ENCODE data around the gene SLC27A2. TPM values are rescaled to one million over a fixed set of nuclear protein-coding genes. Genes with fewer than 3 reads are reported as not detected.
"Not testable (repeated sequence)": the region's sequence is repeated elsewhere in the genome, so short reads cannot be mapped to it uniquely, and the experiment has no call there.

The SLC27A2 gene
- total RNA-seq, 2 donors from 2014 or later: not detected

GRCh38 chr15:50164458-50164857, 17.5 kb upstream of the SLC27A2 start:
- no peak for DNase-seq (ENCODE audit: low spot score)

DNA sequence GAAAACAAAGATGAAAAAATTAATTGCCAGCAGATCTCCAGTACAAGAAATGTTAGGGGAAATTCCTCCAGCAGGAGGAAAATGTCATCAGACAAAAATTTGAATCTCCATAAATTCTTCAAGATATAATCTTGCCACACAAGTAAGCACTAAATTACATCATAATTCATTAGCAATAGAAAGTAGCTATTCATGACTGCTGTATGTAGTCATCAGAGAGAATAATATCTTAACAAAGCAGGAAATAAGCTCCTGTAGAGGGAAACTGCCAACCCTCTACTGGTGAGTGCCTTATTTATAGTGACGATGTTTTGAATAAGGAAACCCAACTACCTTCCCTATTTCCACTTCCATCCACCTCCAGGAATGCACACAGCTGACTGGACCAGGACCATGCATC, 15.8 kb upstream of the SLC27A2 start:
- DNase-seq (ENCODE audit: low spot score): no peak
- Histone ChIP-seq H3K4me3 (no peak overlapping the region), H3K27me3 (no peaks in the 10 kb centered on the region), H3K4me1 (no peaks in the 10 kb centered on the region), H3K9me3 (peaks cover 0 to 5% of the 10 kb centered on the region in 2 donors), H3K27ac (no peak overlapping the region), H3K36me3 (no peaks in the 10 kb centered on the region)
- TF ChIP-seq, protein P1, sequence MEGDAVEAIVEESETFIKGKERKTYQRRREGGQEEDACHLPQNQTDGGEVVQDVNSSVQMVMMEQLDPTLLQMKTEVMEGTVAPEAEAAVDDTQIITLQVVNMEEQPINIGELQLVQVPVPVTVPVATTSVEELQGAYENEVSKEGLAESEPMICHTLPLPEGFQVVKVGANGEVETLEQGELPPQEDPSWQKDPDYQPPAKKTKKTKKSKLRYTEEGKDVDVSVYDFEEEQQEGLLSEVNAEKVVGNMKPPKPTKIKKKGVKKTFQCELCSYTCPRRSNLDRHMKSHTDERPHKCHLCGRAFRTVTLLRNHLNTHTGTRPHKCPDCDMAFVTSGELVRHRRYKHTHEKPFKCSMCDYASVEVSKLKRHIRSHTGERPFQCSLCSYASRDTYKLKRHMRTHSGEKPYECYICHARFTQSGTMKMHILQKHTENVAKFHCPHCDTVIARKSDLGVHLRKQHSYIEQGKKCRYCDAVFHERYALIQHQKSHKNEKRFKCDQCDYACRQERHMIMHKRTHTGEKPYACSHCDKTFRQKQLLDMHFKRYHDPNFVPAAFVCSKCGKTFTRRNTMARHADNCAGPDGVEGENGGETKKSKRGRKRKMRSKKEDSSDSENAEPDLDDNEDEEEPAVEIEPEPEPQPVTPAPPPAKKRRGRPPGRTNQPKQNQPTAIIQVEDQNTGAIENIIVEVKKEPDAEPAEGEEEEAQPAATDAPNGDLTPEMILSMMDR (IDR thresholded peaks at IDR 0.05): no peak

More at GRCh38 chr15:50164458-50164857, 17.5 kb upstream of the SLC27A2 start:
- TF ChIP-seq, protein P1 (IDR thresholded peaks at IDR 0.05): no peak
- Histone ChIP-seq H3K4me1 (no peaks in the 10 kb centered on the region), H3K27me3 (no peaks in the 10 kb centered on the region), H3K4me3 (no peak overlapping the region), H3K27ac (no peak overlapping the region), H3K9me3 (peaks cover 0 to 5% of the 10 kb centered on the region in 2 donors), H3K36me3 (no peaks in the 10 kb centered on the region)

DNA sequence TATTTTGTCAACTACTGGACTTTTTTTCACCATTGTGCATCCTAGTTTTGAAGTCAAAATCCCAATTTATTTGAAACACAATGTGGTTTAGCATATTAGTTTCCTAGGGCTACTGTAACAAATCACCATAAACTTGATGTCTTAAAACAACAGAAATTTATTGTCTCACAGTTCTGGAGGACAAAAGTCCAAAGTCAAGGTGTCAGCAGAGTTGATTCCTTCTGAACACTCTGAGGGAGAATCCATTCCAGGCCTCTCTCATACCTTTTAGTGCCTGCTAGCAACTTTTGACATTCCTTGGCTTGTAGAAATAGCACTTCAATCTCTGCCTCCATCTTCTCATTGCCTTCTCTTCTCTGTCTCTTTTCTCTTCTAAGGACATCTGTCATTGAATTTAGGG, 14.9 kb upstream of the SLC27A2 start:
- Histone ChIP-seq H3K27me3 (no peaks in the 10 kb centered on the region), H3K4me3 (no peak overlapping the region), H3K27ac (no peak overlapping the region), H3K36me3 (no peaks in the 10 kb centered on the region), H3K9me3 (peaks cover 0 to 5% of the 10 kb centered on the region in 2 donors), H3K4me1 (no peaks in the 10 kb centered on the region)
- TF ChIP-seq, protein P1 (IDR thresholded peaks at IDR 0.05): no peak
- no peak for DNase-seq (ENCODE audit: low spot score)

DNA sequence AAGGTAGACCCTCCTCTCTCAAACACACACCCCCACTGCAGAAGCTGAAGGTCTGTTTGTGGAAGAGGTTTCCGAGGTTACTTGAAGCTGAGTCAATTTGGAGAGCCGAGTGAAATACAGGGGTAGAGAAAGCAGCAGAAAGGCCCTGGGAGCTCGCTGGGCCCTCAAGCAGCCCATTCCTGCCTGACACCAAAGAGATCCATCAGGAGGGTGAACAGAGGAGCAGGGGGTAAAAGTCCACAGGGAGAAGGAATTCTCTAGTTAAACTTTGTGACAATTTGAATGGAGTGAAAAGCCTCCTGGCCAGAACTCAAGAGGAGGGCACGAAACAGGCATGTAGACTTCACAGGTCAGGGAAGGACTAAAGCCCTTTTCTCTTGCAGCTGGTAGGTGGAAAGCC, 13.6 kb upstream of the SLC27A2 start:
- H3K9me3 ChIP-seq: no peaks in the 10 kb centered on the region
- no peaks in the 10 kb centered on the region for H3K4me1 ChIP-seq
- no peak overlapping the region for H3K27ac ChIP-seq
- DNase-seq (ENCODE audit: low spot score): no peak
- no peaks in the 10 kb centered on the region for H3K36me3 ChIP-seq
- TF ChIP-seq, protein P1 (IDR thresholded peaks at IDR 0.05): no peak
- H3K4me3 ChIP-seq: no peak overlapping the region
- no peaks in the 10 kb centered on the region for H3K27me3 ChIP-seq

DNA sequence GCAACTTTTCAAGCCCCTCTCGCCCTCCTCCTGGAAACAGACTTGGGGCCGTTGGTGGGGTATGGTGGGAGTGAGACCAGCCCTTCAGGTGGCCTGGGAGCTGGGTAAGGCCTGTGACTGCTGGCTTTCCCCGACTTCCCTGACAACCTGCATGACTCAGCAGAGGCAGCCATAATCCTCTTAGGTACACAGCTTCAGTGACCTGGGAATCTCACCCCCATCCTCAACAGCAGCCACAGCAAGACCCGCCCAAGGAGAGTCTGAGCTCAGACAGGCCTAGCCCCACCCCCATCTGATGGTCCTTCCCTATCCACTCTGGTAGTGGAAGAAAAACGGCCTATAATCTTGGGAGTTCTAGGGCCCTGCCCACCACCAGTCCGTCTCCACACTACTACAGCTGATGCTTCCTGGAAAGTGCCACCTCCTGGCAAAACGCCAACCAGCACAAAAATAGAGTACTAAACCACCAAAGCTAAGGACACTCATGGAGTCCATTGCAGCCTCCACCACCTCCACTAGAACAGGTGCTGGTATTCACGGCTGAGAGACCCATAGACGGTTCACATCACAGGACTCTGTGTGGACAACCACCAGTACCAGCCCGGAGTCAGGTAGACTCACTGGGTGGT, 13.1 kb upstream of the SLC27A2 start:
- TF ChIP-seq, protein P1 (IDR thresholded peaks at IDR 0.05): no peak
- Histone ChIP-seq H3K36me3 (no peaks in the 10 kb centered on the region), H3K4me1 (no peaks in the 10 kb centered on the region), H3K9me3 (no peaks in the 10 kb centered on the region), H3K27me3 (no peaks in the 10 kb centered on the region), H3K4me3 (no peak overlapping the region), H3K27ac (no peak overlapping the region)
- no peak for DNase-seq (ENCODE audit: low spot score)

- not testable (repeated sequence) for DNase-seq (ENCODE audit: low spot score); H3K4me3 ChIP-seq
Measured at GRCh38 chr15:50172360-50172895, 9.6 kb upstream of the SLC27A2 start.

More at GRCh38 chr15:50172360-50172895, 9.6 kb upstream of the SLC27A2 start:
- not testable (repeated sequence) for H3K4me1 ChIP-seq, H3K9me3 ChIP-seq, H3K27ac ChIP-seq, H3K36me3 ChIP-seq, H3K27me3 ChIP-seq

Measured in right atrium auricular region (tissue), 2 donors.